Stimulated activated CD8-positive, alpha-beta memory T cell treated with anti-CD3 and anti-CD28 coated beads, Interleukin-7, amount 100 ng/mL, for 24 hours (primary cell): ENCODE measurements around the gene POLR2F.

ENCODE experiments used
- DNase-seq: peaks from one replicate; pipeline ENCODE4 v3.0.0-alpha.2; 2020; ENCODE audit warnings: low read depth

The POLR2F gene

DNA sequence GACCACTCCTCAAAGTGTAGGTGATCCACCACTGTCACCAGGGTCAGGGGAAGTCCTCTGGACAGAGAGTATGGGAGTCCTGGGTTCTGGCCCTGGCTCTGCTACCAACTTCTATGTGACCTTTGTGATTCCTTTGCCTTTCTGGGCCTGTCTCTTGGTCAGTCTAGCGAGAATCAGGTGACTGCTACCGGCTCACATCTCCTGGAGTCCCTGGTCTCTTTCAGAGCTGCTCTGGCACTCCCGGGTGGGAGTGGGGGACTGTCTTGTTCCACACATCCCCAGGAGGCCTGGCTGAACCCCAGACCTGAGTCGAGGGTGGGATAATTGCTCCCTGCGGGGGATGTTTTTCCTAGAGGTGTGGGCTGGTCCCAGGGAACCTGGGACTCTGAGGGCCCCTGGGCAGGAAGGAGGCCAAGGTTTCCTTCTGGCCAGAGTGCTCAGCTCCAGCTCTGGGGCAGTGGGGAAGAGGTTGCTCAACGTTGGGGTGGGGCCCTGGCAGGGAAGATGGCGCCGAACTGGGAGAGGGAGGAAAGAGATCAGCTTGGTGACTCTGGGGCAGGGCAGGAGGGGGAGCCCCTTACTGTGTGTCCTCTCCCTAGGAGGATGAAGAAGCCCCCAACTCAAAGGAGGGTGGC, 28.8 kb downstream of the POLR2F start:
- no peak for DNase-seq

GRCh38 chr22:37982938-37983859, 29.7 kb downstream of the POLR2F start:
- no peak for DNase-seq

DNA sequence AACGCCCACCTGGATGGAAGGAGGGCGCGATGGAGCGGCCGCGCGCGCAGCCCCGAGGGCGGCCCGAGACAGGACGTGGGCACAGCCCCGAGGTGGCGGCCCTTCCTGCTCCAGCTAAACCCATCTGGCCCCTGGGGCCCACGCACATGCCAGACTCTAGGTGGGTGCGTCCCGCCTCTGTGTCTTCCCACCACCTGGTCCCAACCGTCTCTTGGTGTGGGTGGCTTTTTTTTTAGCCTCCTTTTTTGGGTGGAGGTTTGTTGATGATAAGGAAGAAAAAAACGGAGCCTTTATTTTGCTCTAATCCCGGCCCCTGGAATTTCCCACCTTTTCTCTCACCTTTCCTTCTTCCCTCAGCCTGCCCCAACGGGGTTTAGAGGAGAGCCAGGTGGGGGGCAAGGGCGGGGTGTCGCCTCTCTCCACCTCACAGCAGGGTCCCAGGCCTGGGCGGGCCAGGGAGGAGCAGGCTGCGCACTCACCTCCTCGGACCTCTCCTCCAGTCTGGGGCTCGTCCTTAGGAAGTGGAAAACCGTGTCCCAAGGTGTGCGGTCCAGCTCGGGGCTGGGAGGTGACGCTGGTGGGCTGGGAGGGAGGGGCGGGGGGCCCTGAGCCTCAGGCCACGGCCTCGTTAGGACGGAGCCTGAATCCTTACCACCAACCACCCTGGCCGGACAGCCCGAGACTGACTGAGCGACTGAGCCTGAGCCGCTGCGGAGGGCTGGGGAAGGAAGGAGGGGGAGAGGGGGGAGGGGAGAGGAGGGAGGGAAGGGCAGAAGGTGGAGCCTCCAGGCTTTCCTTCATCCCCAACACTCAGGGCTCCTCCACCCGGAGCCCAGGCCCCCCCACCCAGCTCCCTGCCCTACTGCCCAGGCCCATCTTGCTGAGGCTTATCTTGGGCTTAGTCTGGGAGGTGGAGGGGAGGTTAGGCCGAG, 30.6 kb downstream of the POLR2F start, which contains the start of gene SOX10:
SOX10 (minus strand) TSS at position 696 of the 932 bp plus-strand sequence. CDS start 771 bp downstream, outside the sequence.
- DNase-seq, result no peak

DNA sequence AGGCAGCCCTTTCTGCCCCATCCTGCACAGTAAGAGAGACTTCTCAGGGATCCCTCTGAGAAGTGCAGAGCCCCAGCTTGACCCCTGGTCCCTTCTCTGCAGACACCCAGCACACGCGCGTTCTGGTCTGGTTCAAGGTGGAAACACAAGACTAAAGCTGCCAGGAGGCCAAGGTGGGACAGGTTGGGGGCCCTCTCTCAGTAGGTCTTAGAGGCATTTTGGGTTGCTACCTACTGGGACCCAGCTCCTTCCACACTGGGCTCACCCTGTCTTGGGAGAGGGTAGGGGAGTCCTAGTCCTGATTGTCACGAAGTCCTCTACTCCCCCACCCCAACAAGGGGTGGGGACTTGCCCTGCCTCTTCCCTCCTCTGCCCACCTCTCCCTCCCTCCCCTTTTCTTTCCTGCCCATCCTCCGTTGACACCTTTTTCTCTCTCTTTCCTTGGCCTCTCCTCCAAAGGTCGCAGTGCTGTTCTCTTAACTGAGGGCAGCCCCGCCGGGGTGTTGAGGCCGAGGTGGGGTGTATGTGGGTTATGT, 31.6 kb downstream of the POLR2F start:
- DNase-seq, result no peak

DNA sequence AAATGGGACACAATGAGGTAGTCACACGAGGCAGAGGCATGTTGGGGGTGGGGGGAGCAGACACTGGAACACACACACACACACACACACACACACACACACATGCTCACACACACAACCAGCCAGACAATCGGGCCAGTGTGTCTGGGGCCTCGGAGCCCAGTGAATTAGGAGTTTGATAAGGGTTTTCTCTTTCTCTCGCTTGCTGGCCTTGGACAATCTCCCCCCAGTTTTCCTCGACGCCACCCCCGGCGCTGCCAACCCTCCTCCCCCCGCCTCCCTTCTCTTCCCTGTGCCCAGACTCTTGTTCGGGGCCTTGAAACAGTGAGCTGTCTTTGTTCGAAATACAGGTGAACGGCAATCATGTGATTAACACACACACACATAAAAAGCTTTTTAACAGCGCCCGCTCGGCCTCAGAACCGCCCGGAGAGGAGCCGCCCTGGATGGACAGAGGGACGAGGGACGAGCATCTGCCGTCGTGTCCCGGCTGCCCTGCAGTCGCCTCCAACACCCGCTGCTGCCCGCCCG, 32.3 kb downstream of the POLR2F start:
- no peak for DNase-seq

DNA sequence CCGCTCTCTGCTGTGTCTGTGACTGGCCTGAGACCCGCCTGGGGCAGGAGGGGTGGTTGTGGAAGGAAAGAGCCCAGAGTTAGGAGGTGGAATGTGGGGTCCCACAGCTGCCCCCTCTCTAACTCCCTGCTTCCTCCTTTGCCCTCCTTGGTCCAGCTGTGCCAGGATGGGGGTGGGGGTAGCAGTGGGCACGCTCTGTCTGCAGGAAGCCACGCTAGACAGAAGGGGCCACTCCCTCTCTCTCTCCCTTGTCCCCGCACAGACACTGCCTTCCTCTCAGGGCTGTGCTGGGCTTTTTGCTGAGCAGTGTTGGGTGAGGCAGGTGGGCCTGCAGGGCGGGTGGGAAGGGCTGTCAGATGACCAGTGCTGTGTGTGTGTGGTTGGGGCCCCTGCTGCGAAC, 32.9 kb downstream of the POLR2F start:
- no peak for DNase-seq

- DNase-seq, result no peak
These were observed 35.9 kb downstream of the POLR2F start for GRCh38 chr22:37989146-37990045.

DNA sequence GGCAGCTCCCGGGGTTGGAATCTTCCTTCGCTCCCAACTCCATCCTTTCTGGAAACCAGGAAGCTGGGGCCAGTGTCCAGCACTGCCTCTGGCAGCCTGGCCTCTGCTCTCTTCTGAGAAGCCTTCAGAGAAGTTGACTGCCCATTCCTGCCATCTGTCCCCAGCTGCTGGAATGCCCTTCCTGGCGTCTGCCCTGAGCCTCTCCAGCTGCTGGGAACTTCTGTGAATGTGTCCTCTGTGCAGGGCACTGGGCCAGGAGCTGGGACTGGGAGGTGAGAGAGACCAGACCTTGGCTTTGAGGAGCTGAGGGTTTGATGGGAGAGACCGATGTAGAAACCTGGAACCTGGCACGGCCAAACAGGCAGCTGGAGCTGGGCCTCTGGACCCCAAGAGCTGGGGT, 36.8 kb downstream of the POLR2F start:
- DNase-seq, result no peak

GRCh38 chr22:37990862-37991261, 37.4 kb downstream of the POLR2F start:
- DNase-seq, result no peak

DNA sequence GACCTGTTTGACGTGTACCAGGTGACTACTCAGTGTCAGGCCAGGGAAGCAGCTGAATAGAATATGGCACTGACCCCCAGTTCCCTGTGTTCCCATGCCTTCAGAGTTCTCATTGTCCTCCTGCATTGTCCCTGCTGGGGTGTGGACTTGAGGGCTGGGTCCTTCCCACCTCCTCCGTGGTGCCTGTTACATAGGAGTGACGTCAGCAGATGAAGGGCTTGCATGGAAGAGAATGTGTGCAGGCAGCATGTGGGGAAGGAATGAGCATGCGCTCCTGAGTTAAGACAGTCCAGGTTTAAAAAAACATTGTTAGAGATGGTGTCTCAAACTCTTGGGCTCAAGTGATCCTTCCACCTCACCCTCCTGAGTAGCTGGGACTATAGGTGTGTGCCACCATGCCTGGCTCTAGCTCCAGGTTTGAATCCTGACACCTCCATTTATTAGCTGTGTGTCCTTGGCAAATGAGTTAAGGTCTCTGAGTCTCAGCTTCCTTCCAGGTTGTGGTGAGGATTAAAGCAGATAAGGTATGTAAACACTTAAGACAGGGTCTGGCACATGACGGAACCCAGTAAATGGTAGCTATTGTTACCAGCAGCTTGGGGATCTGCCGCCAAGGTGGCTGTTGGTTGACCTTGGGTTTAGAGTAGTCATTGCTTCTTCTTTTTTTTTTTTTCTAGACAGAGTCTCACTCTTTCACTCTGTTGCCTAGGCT, 38.4 kb downstream of the POLR2F start:
- DNase-seq, result no peak

GRCh38 chr22:37994049-37994448, 40.5 kb downstream of the POLR2F start:
- no peak for DNase-seq

- no peak for DNase-seq
These were observed 41.5 kb downstream of the POLR2F start for GRCh38 chr22:37994982-37995381.

DNA sequence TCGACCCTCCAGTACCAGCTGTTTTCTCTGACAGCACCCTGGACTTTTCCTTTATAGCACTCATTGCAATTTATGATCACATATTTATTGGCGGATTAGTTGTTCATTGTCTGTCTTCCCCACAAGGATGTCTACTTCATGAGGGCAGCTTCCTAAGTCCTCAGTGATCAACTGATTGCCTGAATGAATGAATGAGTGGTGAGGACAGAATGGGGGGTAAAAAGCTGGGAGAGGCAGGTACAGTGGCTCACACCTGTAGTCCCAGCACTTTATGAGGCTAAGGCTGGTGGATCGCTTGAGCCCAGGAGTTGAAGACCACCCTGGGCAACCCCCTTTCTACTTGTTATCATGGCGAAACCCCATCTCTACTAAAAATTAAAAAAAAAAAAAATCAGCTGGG, 42.0 kb downstream of the POLR2F start:
- DNase-seq, result no peak

DNA sequence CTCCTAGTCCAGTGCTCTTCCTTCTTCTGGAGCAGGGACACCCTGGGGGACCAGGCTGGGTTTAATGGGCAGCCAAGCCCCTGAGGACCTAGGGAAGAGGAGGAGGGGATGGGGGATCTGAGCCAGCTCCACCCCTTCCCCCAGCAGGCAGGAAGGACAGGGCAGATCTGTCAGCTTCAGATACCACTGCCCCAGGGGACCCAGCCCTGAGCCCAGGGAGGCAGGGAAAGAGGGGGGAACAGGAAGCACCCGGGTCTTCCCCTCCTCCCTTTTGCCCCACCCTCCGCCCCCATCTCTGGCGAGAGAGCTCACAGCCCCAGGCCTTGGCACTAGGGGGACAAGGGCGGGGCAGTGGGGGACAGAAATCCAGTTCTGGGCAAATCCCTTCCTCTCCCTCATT, 42.6 kb downstream of the POLR2F start:
- no peak for DNase-seq

DNA sequence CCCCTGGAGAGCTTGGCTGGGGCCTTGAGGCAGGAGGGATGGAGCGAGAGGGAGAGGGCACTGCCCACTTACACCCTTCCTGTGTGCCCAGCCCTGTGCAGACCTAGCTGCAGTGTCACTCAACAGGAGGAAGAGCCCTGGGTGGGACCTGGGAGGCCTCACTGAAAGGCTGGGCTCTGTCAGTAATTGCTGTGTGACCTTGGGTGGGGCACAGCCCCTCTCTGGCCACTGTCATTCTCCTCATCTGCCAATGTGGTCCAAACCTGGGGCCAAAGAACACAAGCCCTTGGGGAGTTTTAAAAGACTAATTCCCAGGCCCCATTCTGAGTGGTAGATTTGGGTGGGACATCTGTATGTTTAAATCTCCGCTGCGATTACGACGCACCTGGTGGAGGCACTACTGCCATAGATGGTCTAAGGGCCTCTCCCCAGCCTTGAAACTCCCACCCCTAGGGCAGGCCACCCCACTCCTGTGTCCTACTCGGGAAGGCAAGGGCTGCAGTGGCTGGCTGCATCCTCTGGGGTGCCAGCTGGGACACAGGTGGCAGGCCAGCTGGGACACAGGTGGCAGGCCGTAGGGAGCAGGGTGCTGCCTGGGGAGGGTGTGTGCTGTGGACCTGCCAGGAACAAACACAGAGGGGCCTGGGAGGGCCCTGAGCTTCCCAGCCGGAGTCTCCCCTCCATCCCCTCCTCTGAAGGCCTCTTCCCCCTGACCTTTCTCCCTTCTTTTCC, 43.2 kb downstream of the POLR2F start:
- DNase-seq, result no peak

GRCh38 chr22:37998543-37998942, 45.0 kb downstream of the POLR2F start:
- no peak for DNase-seq

DNA sequence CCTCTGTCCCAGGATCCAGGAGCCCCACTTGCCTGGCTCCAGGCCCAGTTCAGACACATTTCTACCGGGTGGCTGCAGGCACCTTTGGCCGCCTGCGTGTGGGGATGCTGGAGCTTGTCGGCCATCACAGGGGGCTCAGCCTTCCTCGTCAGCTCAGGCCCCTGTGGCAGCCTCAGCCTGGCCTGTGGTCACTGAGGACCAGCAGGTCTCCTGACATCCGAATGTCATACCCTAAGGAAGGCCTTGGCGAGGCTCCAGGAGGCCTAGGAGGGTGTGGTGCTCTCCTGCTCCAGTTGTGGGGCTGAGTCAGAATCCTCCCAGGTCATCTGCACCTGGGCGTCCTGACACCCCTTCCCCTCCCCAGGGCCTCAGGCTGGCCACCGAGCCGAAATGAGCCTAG, 45.7 kb downstream of the POLR2F start:
- DNase-seq, result no peak

- DNase-seq, result no peak
These were observed 46.3 kb downstream of the POLR2F start for GRCh38 chr22:37999640-38000272.

DNA sequence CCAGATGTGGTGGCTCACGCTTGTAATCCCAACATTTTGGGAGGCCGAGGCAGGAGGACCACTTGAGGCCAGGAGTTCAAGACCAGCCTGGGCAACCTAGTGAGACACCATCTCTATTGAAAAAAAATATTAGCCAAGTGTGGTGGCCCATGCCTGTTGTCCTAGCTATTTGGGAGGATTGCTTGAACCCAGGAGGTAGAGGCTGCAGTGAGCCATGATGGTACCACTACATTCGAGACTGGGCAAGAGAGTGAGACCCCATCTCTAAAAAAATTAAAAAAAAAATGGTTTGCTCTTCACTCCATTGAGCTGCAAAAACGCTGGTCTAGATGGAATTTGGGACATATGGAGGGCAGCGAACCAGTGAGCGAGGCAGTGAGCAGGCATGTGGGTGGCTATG, 52.4 kb downstream of the POLR2F start:
- DNase-seq, result no peak
